HG03565 (cell line): ENCODE data around the gene MID1.

Experiments
- ATAC-seq: cut with Tn5 transposase; IDR thresholded peaks from one replicate; pipeline ENCODE4 v1.9.1; 2021; ENCODE audit warnings: mild to moderate bottlenecking, moderate library complexity; ENCODE audit not compliant: unreplicated experiment

The MID1 gene

GRCh38 chrX:10620121-10620699, at the start of gene MID1:
Gene MID1, minus strand, starts transcription at chrX:10620585. Its CDS starts 53,038 bp downstream, at chrX:10567547.
- no peak for ATAC-seq

- no peak for ATAC-seq
Observed at GRCh38 chrX:10667143-10667542, 46.8 kb upstream of the MID1 start.

- ATAC-seq, result no peak
Observed at GRCh38 chrX:10666102-10666501, 45.7 kb upstream of the MID1 start.

GRCh38 chrX:10665681-10666080, 45.3 kb upstream of the MID1 start:
- ATAC-seq, result no peak

- ATAC-seq, result no peak
Observed at GRCh38 chrX:10660171-10660570, 39.8 kb upstream of the MID1 start.

- ATAC-seq, result no peak
Observed at GRCh38 chrX:10656214-10656613, 35.8 kb upstream of the MID1 start.

GRCh38 chrX:10654960-10655359, 34.6 kb upstream of the MID1 start:
- ATAC-seq, result no peak

- ATAC-seq, result no peak
Observed at GRCh38 chrX:10653302-10653701, 32.9 kb upstream of the MID1 start.

GRCh38 chrX:10649265-10649664, 28.9 kb upstream of the MID1 start:
- no peak for ATAC-seq

GRCh38 chrX:10648614-10649013, 28.2 kb upstream of the MID1 start:
- ATAC-seq, result no peak

GRCh38 chrX:10636851-10637250, 16.5 kb upstream of the MID1 start:
- ATAC-seq, result no peak

- ATAC-seq, result no peak
Observed at GRCh38 chrX:10636337-10636736, 16.0 kb upstream of the MID1 start.

GRCh38 chrX:10634392-10635161, 14.2 kb upstream of the MID1 start:
- ATAC-seq, result no peak

- no peak for ATAC-seq
Observed at GRCh38 chrX:10633722-10634121, 13.3 kb upstream of the MID1 start.

- no peak for ATAC-seq
Observed at GRCh38 chrX:10631416-10632145, 11.2 kb upstream of the MID1 start.

GRCh38 chrX:10630320-10630719, 9.9 kb upstream of the MID1 start:
- ATAC-seq, result no peak

GRCh38 chrX:10629905-10630304, 9.5 kb upstream of the MID1 start:
- no peak for ATAC-seq

- no peak for ATAC-seq
Observed at GRCh38 chrX:10628906-10629305, 8.5 kb upstream of the MID1 start.

- ATAC-seq, result no peak
Observed at GRCh38 chrX:10622197-10622596, 1.8 kb upstream of the MID1 start.

GRCh38 chrX:10619425-10620046, 849 bp downstream of the MID1 start:
- ATAC-seq, result no peak

- no peak for ATAC-seq
Observed at GRCh38 chrX:10618961-10619360, 1.4 kb downstream of the MID1 start.

GRCh38 chrX:10617999-10618351, 2.4 kb downstream of the MID1 start:
- ATAC-seq, result no peak
